Peyer's patch (tissue), 4 donors: ENCODE measurements around the gene MYO18B.

Source experiments
- POLR2A ChIP-seq, 2 donors: fragments of 450-650 bp; IDR thresholded peaks; one replicate each; pipeline ENCODE4 v1.5.1; 2017; ENCODE audit warnings: antibody characterized with exemption in 2 of 2, mild to moderate bottlenecking in 2 of 2, moderate library complexity in 2 of 2
- TF ChIP-seq, protein P1 (sequence below), 6 experiments: fragments of 450-650 bp in 4 of 6; fragments of 200-600 bp in 2 of 6; sonication (generic) in 1 of 6; IDR thresholded peaks; one replicate each; pipeline ENCODE4 v1.5.1; 2017 to 2019; ENCODE audit warnings: antibody characterized with exemption in 6 of 6, mild to moderate bottlenecking in 3 of 6, moderate library complexity in 1 of 6

GRCh38 chr22:25876871-25877270, 134.9 kb downstream of the MYO18B start:
- TF ChIP-seq, protein P1, sequence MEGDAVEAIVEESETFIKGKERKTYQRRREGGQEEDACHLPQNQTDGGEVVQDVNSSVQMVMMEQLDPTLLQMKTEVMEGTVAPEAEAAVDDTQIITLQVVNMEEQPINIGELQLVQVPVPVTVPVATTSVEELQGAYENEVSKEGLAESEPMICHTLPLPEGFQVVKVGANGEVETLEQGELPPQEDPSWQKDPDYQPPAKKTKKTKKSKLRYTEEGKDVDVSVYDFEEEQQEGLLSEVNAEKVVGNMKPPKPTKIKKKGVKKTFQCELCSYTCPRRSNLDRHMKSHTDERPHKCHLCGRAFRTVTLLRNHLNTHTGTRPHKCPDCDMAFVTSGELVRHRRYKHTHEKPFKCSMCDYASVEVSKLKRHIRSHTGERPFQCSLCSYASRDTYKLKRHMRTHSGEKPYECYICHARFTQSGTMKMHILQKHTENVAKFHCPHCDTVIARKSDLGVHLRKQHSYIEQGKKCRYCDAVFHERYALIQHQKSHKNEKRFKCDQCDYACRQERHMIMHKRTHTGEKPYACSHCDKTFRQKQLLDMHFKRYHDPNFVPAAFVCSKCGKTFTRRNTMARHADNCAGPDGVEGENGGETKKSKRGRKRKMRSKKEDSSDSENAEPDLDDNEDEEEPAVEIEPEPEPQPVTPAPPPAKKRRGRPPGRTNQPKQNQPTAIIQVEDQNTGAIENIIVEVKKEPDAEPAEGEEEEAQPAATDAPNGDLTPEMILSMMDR (IDR thresholded peaks at IDR 0.05) = no peak
- TF ChIP-seq POLR2A (IDR thresholded peaks at IDR 0.05) = no peak
